H1 (cell line): ENCODE measurements around the gene PDE4B. TPM values are rescaled to one million over a fixed set of nuclear protein-coding genes. Genes with fewer than 3 reads are reported as not detected.

Experiments
- CTCF ChIA-PET: fragments of 300-600 bp; sonication (Branson Sonifier 250); formaldehyde crosslinking; loops from one replicate; lab custom pipeline; 2021; ENCODE audit not compliant: partially characterized antibody; lab: Charles Lee
- POLR2A ChIA-PET: fragments of 300-600 bp; sonication (Branson Sonifier 250); formaldehyde crosslinking; loops from one replicate; lab custom pipeline; 2021; ENCODE audit warnings: inconsistent platforms; ENCODE audit not compliant: partially characterized antibody; lab: Charles Lee
- DNase-seq, 2 experiments: peaks; one replicate each; pipeline versions ENCODE4 v3.0.0 to v3.0.0-alpha.2; 2010 to 2022; ENCODE audit warnings: low spot score in 2 of 2, low read depth in 1 of 2, mixed read lengths in 1 of 2
- FAIRE-seq: peaks from 2 replicates; lab custom pipeline; 2011; peaks lifted over from hg19 to GRCh38; lab: Jason Lieb, UNC
- H2AFZ ChIP-seq: 2 replicates; pipeline ENCODE4 v1.8.1; 2012; ENCODE audit warnings: low read length, inconsistent platforms
- H2AK5ac ChIP-seq: 2 replicates; pipeline ENCODE4 v1.6.1; 2013; ENCODE audit warnings: low read depth, low read length
- H2BK120ac ChIP-seq: replicated peaks from 2 replicates; pipeline ENCODE3; 2013; ENCODE audit warnings: low read depth, low read length, inconsistent platforms
- H2BK12ac ChIP-seq: 2 replicates; pipeline ENCODE4 v1.6.1; 2013; ENCODE audit warnings: low read depth, low read length
- H2BK15ac ChIP-seq: 2 replicates; pipeline ENCODE4 v1.6.1; 2013; ENCODE audit warnings: low read length
- H2BK20ac ChIP-seq: 2 replicates; pipeline ENCODE4 v1.6.1; 2013; ENCODE audit warnings: low read length
- H2BK5ac ChIP-seq: 2 replicates; pipeline ENCODE4 v1.6.1; 2013; ENCODE audit warnings: low read depth, low read length
- H3K14ac ChIP-seq: 2 replicates; pipeline ENCODE4 v1.6.1; 2013; ENCODE audit warnings: inconsistent platforms; ENCODE audit not compliant: insufficient read length
- H3K18ac ChIP-seq: 2 replicates; pipeline ENCODE4 v1.6.1; 2013; ENCODE audit warnings: low read length; ENCODE audit errors: extremely low read depth
- H3K23ac ChIP-seq: 2 replicates; pipeline ENCODE4 v1.6.1; 2013; ENCODE audit warnings: inconsistent platforms; ENCODE audit not compliant: insufficient read length
- H3K23me2 ChIP-seq: 2 replicates; pipeline ENCODE4 v1.6.1; 2013; ENCODE audit warnings: low read depth, low read length
- H3K27ac ChIP-seq: 2 replicates; pipeline ENCODE4 v1.6.1; 2011; ENCODE audit warnings: low read depth, low read length, inconsistent platforms
- H3K27me3 ChIP-seq, 4 experiments: replicated peaks in 1 of 4; 1 replicate in 1 of 4; 2 replicates in 3 of 4; pipeline versions ENCODE4 v1.6.1 to v1.8.1; 2011 to 2013; ENCODE audit warnings: low read length in 3 of 4, mild to moderate bottlenecking in 3 of 4, inconsistent platforms in 2 of 4, mixed read lengths in 2 of 4, moderate library complexity in 1 of 4; ENCODE audit not compliant: control insufficient read depth in 3 of 4, insufficient read depth in 3 of 4; ENCODE audit errors: extremely low read depth in 1 of 4
- H3K36me3 ChIP-seq, 4 experiments: 2 replicates each; pipeline versions ENCODE4 v1.6.1 to v1.8.1; 2011 to 2013; ENCODE audit warnings: mild to moderate bottlenecking in 4 of 4, low read length in 3 of 4, moderate library complexity in 2 of 4, control low read depth in 1 of 4, inconsistent platforms in 1 of 4; ENCODE audit not compliant: insufficient read depth in 4 of 4, control insufficient read depth in 2 of 4
- H3K4ac ChIP-seq: replicated peaks from 2 replicates; pipeline ENCODE3; 2013; ENCODE audit warnings: low read length, low read depth, mixed read lengths, inconsistent platforms; ENCODE audit not compliant: insufficient read length
- H3K4me1 ChIP-seq, 4 experiments: replicated peaks in 1 of 4; 1 replicate in 1 of 4; 2 replicates in 3 of 4; pipeline versions ENCODE4 v1.6.1 to v1.8.1; 2011 to 2013; ENCODE audit warnings: low read length in 3 of 4, inconsistent platforms in 2 of 4, mixed read lengths in 1 of 4; ENCODE audit not compliant: insufficient read depth in 4 of 4, control insufficient read depth in 3 of 4
- H3K4me2 ChIP-seq, 2 experiments: 2 replicates each; pipeline versions ENCODE4 v1.6.1 to v1.8.1; 2011 to 2013; ENCODE audit warnings: low read depth in 2 of 2, low read length in 2 of 2, control low read depth in 1 of 2, inconsistent platforms in 1 of 2, mild to moderate bottlenecking in 1 of 2; ENCODE audit not compliant: insufficient read depth in 1 of 2
- H3K4me3 ChIP-seq, 4 experiments: fragments of 200-600, 300-600 bp in 1 of 4; sonication (generic), shearing (Covaris generic), sonication (Bioruptor Twin) in 1 of 4; 2 replicates each; pipeline versions ENCODE4 v1.5.1 to v1.8.1; 2011 to 2016; ENCODE audit warnings: low read length in 4 of 4, low read depth in 3 of 4, control low read depth in 2 of 4, inconsistent platforms in 2 of 4, mild to moderate bottlenecking in 2 of 4, mixed read lengths in 1 of 4, moderate library complexity in 1 of 4; ENCODE audit not compliant: insufficient read depth in 2 of 4; ENCODE audit errors: extremely low read depth in 1 of 4
- H3K56ac ChIP-seq: replicated peaks from 2 replicates; pipeline ENCODE3; 2013; ENCODE audit warnings: low read depth, mild to moderate bottlenecking, mixed read lengths, low read length, inconsistent platforms; ENCODE audit not compliant: insufficient read length
- H3K79me1 ChIP-seq: 2 replicates; pipeline ENCODE4 v1.6.1; 2013; ENCODE audit warnings: low read depth, low read length, control low read depth
- H3K79me2 ChIP-seq, 2 experiments: 2 replicates each; pipeline versions ENCODE4 v1.6.1 to v1.8.1; 2012 to 2013; ENCODE audit warnings: low read length in 2 of 2, mild to moderate bottlenecking in 2 of 2, inconsistent platforms in 1 of 2; ENCODE audit not compliant: insufficient read depth in 2 of 2, control insufficient read depth in 1 of 2
- H3K9ac ChIP-seq, 4 experiments: replicated peaks in 1 of 4; 1 replicate in 1 of 4; 2 replicates in 3 of 4; pipeline versions ENCODE4 v1.6.1 to v1.8.1; 2011 to 2013; ENCODE audit warnings: low read depth in 3 of 4, low read length in 3 of 4, control low read depth in 2 of 4, mild to moderate bottlenecking in 2 of 4, moderate library complexity in 2 of 4, inconsistent platforms in 1 of 4; ENCODE audit errors: extremely low read depth in 1 of 4
- H3K9me3 ChIP-seq, 2 experiments: 2 replicates each; pipeline versions ENCODE4 v1.6.1 to v1.8.1; 2012 to 2013; ENCODE audit warnings: mild to moderate bottlenecking in 2 of 2, moderate library complexity in 2 of 2, control low read depth in 1 of 2, inconsistent platforms in 1 of 2, low read depth in 1 of 2, low read length in 1 of 2, mixed read lengths in 1 of 2; ENCODE audit not compliant: insufficient read depth in 2 of 2
- H4K20me1 ChIP-seq, 2 experiments: replicated peaks in 1 of 2; 2 replicates each; pipeline versions ENCODE3 to v1.8.1; 2011 to 2013; ENCODE audit warnings: inconsistent platforms in 2 of 2, low read length in 2 of 2, mild to moderate bottlenecking in 1 of 2; ENCODE audit not compliant: insufficient read depth in 2 of 2, control insufficient read depth in 1 of 2
- H4K5ac ChIP-seq: 2 replicates; pipeline ENCODE4 v1.6.1; 2013; ENCODE audit warnings: low read length, low read depth, mixed read lengths, inconsistent platforms; ENCODE audit not compliant: insufficient read length
- H4K8ac ChIP-seq: 2 replicates; pipeline ENCODE4 v1.8.0; 2013; ENCODE audit warnings: mild to moderate bottlenecking, moderate library complexity, low read length, inconsistent platforms; ENCODE audit not compliant: insufficient read depth; ENCODE audit errors: extremely low read depth
- H4K91ac ChIP-seq: replicated peaks from 2 replicates; pipeline ENCODE3; 2013; ENCODE audit warnings: low read length, mixed read lengths, inconsistent platforms; ENCODE audit not compliant: insufficient read length
- GABPA ChIP-seq: IDR thresholded peaks from 2 replicates; pipeline ENCODE4 v1.6.1; 2011; ENCODE audit warnings: mild to moderate bottlenecking, low read length, moderate library complexity, borderline replicate concordance; ENCODE audit not compliant: insufficient read depth
- RAD21 ChIP-seq, 2 experiments: IDR thresholded peaks in 1 of 2; conservative IDR thresholded peaks in 1 of 2; 2 replicates each; pipeline ENCODE4 v1.6.1; 2011; ENCODE audit warnings: low read depth in 2 of 2, low read length in 2 of 2, improper control_type of control experiment in 1 of 2, inconsistent platforms in 1 of 2, mild to moderate bottlenecking in 1 of 2, moderate library complexity in 1 of 2
- WGBS, 2 experiments: shearing (Covaris generic) in 1 of 2; methylation state at CpG; one replicate each; pipeline versions ENCODE4 v1.1.6 to v1.1.7; 2013 to 2015; ENCODE audit warnings: low lambda C conversion rate in 2 of 2, mixed read lengths in 2 of 2, inconsistent platforms in 1 of 2, low coverage in 1 of 2, missing lambda C conversion rate in 1 of 2; ENCODE audit not compliant: insufficient replicate concordance in 2 of 2, insufficient coverage in 1 of 2, insufficient read length in 1 of 2; ENCODE audit errors: extremely low coverage in 1 of 2, missing lambda C conversion rate in 1 of 2; 5-methylcytosine and 5-hydroxymethylcytosine counted together
- polyA plus RNA-seq, 7 experiments: library from polyadenylated mRNA; depleted of rRNA in 3 of 7; stranded (reverse) in 5 of 7; unstranded in 2 of 7; fragments of >200 nt in 5 of 7; fragments of 200-250 nt in 2 of 7; gene quantifications; 1 replicate in 5 of 7; 2 replicates in 1 of 7; 4 replicates in 1 of 7; pipeline versions ENCODE4 v1.2.1 to v1.2.3, GENCODE V29; 2011 to 2013; ENCODE audit warnings: missing spikeins in 2 of 7, mixed read lengths in 2 of 7
- total RNA-seq: library from RNA; stranded (reverse); fragmentation: NEBNext Ultra II Directional; extraction: Animal tissue kit (Norgen Biotek cat#: 25700); gene quantifications from 2 replicates; pipeline ENCODE4 v1.2.1, GENCODE V29; 2021

Gene PDE4B
- total and polyA plus RNA-seq, 2 of the 8 experiments (the other 6 are each of a cell fraction or from before 2014, with no cell fraction given) = 5.0 to 15.1 TPM

GRCh38 chr1:66343569-66344325, 551.1 kb downstream of the PDE4B start:
- H3K18ac ChIP-seq = no peak overlapping the region
- no peak overlapping the region for H2AFZ ChIP-seq
- no peak for TF ChIP-seq GABPA
- peak; percentile 6 to 21; a peak in 3 of 4 replicates for TF ChIP-seq RAD21 (IDR thresholded peaks at IDR 0.05 in 1 of 2, conservative IDR thresholded peaks at IDR 0.05 in 1 of 2; ENCODE audit: low read depth in 2 of 2, low read length in 2 of 2)
- no peaks in the 10 kb centered on the region for H3K79me1 ChIP-seq
- peaks cover 0 to 5% (median 1%) of the 10 kb centered on the region in 4 experiments; a peak in 3 of 7 replicates for H3K4me1 ChIP-seq
- H3K9ac ChIP-seq = no peak overlapping the region
- peaks cover 0 to 70% of the 10 kb centered on the region in 2 experiments; a peak in 3 of 4 replicates for H3K79me2 ChIP-seq
- no peaks in the 10 kb centered on the region for H3K27me3 ChIP-seq
- no peak overlapping the region for H4K5ac ChIP-seq
- 72% methylated on average over 1 of the region's 1 CpG; no CpG with 5 or more reads in 1 of the 2 experiments for WGBS, 2 experiments
- H2BK5ac ChIP-seq = no peak overlapping the region
- no peak overlapping the region for H2BK12ac ChIP-seq
- H3K56ac ChIP-seq = no peak overlapping the region
- H2BK20ac ChIP-seq = no peak overlapping the region
- H2BK120ac ChIP-seq = no peak overlapping the region
- H3K36me3 ChIP-seq = no peaks in the 10 kb centered on the region
- FAIRE-seq (no peak), DNase-seq (no peak)
- no peaks in the 10 kb centered on the region for H3K9me3 ChIP-seq
- H3K23ac ChIP-seq = no peak overlapping the region
- no peak overlapping the region for H3K14ac ChIP-seq
- H4K91ac ChIP-seq = no peak overlapping the region
- H3K4ac ChIP-seq = no peak overlapping the region
- ChIA-PET POLR2A (interaction anchor here (1.8 kb wide), 1 partner anchor 9 kb away, joined by 6 read pairs; no protein-coding TSS in a partner anchor), CTCF (interaction anchor here (1.0 to 2.2 kb wide), 6 partner anchors 9 to 104 kb away, joined by 3 to 10 read pairs (median 4); no protein-coding TSS in a partner anchor)
- H3K27ac ChIP-seq = no peak overlapping the region
- H2AK5ac ChIP-seq = no peak overlapping the region
- no peak overlapping the region for H3K4me2 ChIP-seq
- no peaks in the 10 kb centered on the region for H3K23me2 ChIP-seq
- no peaks in the 10 kb centered on the region for H4K20me1 ChIP-seq
- no peak overlapping the region for H4K8ac ChIP-seq
- no peak overlapping the region for H2BK15ac ChIP-seq
- no peak overlapping the region for H3K4me3 ChIP-seq
